HFFc6 (cell line): ENCODE results near the gene ACER3. TPM values are rescaled to one million over a fixed set of nuclear protein-coding genes. Genes with fewer than 3 reads are reported as not detected.
"Not testable (repeated sequence)": the region's sequence is repeated elsewhere in the genome, so short reads cannot be mapped to it uniquely, and the experiment has no call there.

Experiments
- DNase-seq: peaks from one replicate; pipeline ENCODE4 v3.0.0-alpha.2; 2018
- H3K27ac Mint-ChIP-seq: 2 replicates; pipeline ENCODE4 v1.8.0; 2020; ENCODE audit warnings: mild to moderate bottlenecking, mixed read lengths
- H3K27me3 Mint-ChIP-seq: 2 replicates; pipeline ENCODE4 v1.8.0; 2021; ENCODE audit warnings: mild to moderate bottlenecking, moderate library complexity, mixed read lengths; ENCODE audit not compliant: insufficient read depth
- H3K36me3 Mint-ChIP-seq: 2 replicates; pipeline ENCODE4 v1.8.0; 2021; ENCODE audit warnings: low read depth, mixed read lengths
- H3K4me1 Mint-ChIP-seq: 2 replicates; pipeline ENCODE4 v1.8.0; 2020; ENCODE audit warnings: low read depth, mixed read lengths
- H3K4me3 Mint-ChIP-seq: 2 replicates; pipeline ENCODE4 v1.8.0; 2020; ENCODE audit warnings: mild to moderate bottlenecking, moderate library complexity, mixed read lengths
- H3K9me3 Mint-ChIP-seq: 2 replicates; pipeline ENCODE4 v1.8.0; 2020; ENCODE audit warnings: mild to moderate bottlenecking, mixed read lengths
- CTCF ChIP-seq: fragments of 200-600 bp; sonication (generic); IDR thresholded peaks from 2 replicates; pipeline ENCODE4 v1.5.0; 2021; ENCODE audit warnings: antibody characterized with exemption, mild to moderate bottlenecking
- total RNA-seq, 6 experiments: library from RNA; stranded (reverse); fragmentation: NEBNext Ultra II Directional; extraction: Animal tissue kit (Norgen Biotek cat#: 25700); gene quantifications; 2 replicates in 1 of 6; 3 replicates in 5 of 6; pipeline ENCODE4 v1.2.3, GENCODE V29; 2021

ACER3 gene
- total RNA-seq, 6 experiments from 2014 or later = 13.9 to 18.2 (median 15.3) TPM

GRCh38 chr11:76856571-76856970 is 4.1 kb upstream of the ACER3 start:
- no peak overlapping the region for H3K27ac Mint-ChIP-seq
- H3K36me3 Mint-ChIP-seq = no peaks in the 10 kb centered on the region
- peaks cover 9% of the 10 kb centered on the region for H3K4me1 Mint-ChIP-seq
- H3K4me3 Mint-ChIP-seq = no peak overlapping the region
- no peak for TF ChIP-seq CTCF
- H3K27me3 Mint-ChIP-seq = no peaks in the 10 kb centered on the region; the same call in 1 of the 2 replicates
- no peak for DNase-seq
- no peaks in the 10 kb centered on the region for H3K9me3 Mint-ChIP-seq

- H3K36me3 Mint-ChIP-seq = no peaks in the 10 kb centered on the region
- H3K9me3 Mint-ChIP-seq = no peaks in the 10 kb centered on the region
- no peak overlapping the region for H3K27ac Mint-ChIP-seq
- TF ChIP-seq CTCF = no peak
- H3K4me1 Mint-ChIP-seq = peaks cover 15% of the 10 kb centered on the region
- H3K4me3 Mint-ChIP-seq = no peak overlapping the region
- H3K27me3 Mint-ChIP-seq = no peaks in the 10 kb centered on the region; the same call in 1 of the 2 replicates
- no peak for DNase-seq
These were observed 2.8 kb upstream of the ACER3 start for GRCh38 chr11:76857781-76858410.

DNA sequence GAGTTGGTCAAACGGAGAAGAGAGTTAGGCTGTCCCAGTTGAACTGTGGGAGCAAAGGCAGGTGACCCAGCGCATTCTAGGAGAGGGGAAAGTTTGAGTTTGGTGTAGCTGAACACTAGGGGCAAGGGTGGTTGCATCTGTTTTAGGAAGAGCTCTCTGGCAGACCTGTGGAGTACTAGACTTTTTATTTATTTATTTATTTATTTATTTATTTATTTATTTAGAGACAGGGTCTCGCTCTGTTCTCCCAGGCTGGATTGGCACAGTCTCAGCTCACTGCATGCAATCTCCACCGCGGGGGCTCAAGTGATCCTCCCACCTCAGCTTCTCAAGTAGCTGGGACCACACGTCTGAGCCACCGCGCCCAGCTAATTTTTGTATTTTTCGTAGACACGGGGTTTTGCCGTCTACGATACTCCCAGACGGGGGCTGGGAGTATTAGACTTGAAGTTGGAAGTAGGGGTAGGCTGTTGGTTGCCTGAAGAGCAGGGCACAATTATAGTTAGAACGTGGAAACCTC is 950 bp upstream of the ACER3 start:
- H3K9me3 Mint-ChIP-seq = no peaks in the 10 kb centered on the region
- no peaks in the 10 kb centered on the region for H3K27me3 Mint-ChIP-seq
- no peaks in the 10 kb centered on the region for H3K36me3 Mint-ChIP-seq
- no peak overlapping the region for H3K4me3 Mint-ChIP-seq
- peaks cover 15% of the 10 kb centered on the region for H3K4me1 Mint-ChIP-seq
- no peak for TF ChIP-seq CTCF
- no peak overlapping the region for H3K27ac Mint-ChIP-seq
- no peak for DNase-seq

DNA sequence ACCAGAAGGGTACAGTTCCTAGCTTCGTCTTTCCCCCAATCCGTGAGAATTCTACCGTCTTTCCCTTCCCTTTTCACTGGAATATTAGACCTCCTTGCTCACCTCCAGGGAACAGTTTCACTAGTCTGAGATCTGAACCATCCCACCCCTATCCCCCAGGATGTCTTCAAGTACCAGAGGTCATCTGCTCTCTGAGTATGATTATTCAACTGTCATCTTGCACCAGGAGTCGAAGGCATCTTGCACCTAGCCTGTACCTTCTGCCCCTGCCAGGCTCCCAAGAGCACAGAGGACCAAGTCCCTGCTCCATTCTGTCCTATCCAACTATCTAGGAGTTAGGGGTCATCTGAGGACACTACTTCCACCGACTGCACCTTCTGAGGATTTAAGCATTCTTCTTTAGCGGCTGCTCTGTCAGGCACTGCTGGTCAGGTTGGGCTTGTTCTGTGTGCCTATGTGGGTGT is 804 bp downstream of the ACER3 start:
- H3K4me3 Mint-ChIP-seq = peak overlapping the region; percentile 90
- H3K4me1 Mint-ChIP-seq = peaks cover 10% of the 10 kb centered on the region
- H3K27me3 Mint-ChIP-seq = no peaks in the 10 kb centered on the region
- H3K36me3 Mint-ChIP-seq = no peaks in the 10 kb centered on the region
- no peaks in the 10 kb centered on the region for H3K9me3 Mint-ChIP-seq
- no peak for DNase-seq
- H3K27ac Mint-ChIP-seq = peak overlapping the region; percentile 87
- no peak for TF ChIP-seq CTCF

DNA sequence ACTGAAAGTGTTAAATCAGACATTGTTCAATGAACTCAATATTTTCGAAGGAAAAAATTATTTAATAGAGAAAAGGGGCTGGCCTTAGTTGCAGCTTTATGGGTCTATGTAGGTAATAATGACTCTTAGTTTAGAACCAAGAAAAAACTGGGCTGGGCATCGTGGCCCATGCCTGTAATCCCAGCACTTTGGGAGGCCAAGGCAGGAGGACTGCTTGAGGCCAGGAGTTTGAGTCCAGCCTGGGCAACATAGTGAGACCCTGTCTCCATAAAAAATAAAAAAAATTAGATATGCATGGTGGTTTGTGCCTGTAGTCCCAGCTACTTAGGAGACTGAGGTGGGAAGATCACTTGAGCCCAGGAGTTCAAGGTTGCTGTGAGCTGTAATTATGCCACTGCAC is 2.1 kb downstream of the ACER3 start:
- H3K27me3 Mint-ChIP-seq, H3K27ac Mint-ChIP-seq, H3K4me3 Mint-ChIP-seq, H3K36me3 Mint-ChIP-seq, H3K9me3 Mint-ChIP-seq, DNase-seq: not testable (repeated sequence)
- H3K4me1 Mint-ChIP-seq = peaks cover 10% of the 10 kb centered on the region

DNA sequence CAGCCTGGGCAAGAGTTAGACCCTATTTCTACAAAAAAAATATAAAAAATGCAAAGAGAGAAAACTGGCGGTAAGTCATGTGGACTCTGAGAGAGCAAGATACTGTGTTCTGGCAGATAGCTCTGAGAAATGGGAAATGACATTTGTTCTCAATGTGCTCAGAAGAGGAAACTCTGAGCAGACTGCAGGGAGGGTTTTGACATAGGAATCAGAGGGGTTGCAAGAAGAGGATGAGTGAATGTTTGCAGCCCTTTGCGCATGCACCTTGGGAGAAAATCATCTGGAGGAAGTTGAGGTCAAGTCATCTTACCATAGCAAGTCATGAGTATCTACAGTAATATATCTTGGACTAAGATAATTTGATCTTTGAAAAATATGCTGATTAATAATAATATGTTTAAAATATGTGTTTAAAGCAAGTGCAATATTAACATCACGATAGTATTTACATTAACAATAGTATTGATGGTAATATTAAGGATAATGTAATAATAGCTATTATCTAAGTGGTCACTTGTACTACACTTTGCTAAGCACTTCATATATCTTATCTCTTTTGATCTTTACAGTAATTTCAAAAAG is 2.6 kb downstream of the ACER3 start:
- Mint-ChIP-seq H3K36me3 (no peaks in the 10 kb centered on the region), H3K9me3 (no peaks in the 10 kb centered on the region), H3K4me1 (peaks cover 10% of the 10 kb centered on the region), H3K4me3 (no peak overlapping the region), H3K27ac (no peak overlapping the region), H3K27me3 (no peaks in the 10 kb centered on the region)
- TF ChIP-seq CTCF = no peak
- no peak for DNase-seq
